Measurements from ENCODE around the gene HPS3. TPM values are rescaled to one million over a fixed set of nuclear protein-coding genes. Genes with fewer than 3 reads are reported as not detected.

The HPS3 gene
- total RNA-seq, result 10 to 100 TPM in 5 of 8 experiments, 1 to 10 TPM in 3; 9.3 to 17.6 (median 10.8) TPM

GRCh38 chr3:149129326-149130205 lies at the start of gene HPS3:
HPS3 (plus strand) TSS chr3:149129638; CDS start chr3:149129724, 86 bp downstream.
- H3K27ac ChIP-seq, result peak within 1 kb of the TSS; percentile 4 to 5
- 0 to 4% (median 0%) methylated on average over 3 to 14 of the region's 84 CpGs; no CpG with 5 or more reads in 3 of the 10 experiments for WGBS, 10 experiments

GRCh38 chr3:149080011-149080698 lies 49.3 kb upstream of the HPS3 start:
- Histone ChIP-seq H3K27ac (no peak overlapping the region), H3K4me3 (no peak overlapping the region), H3K4me1 (replicated peaks in 1 of 2) (peaks cover 8 to 9% of the 10 kb centered on the region in 2 donors)
- WGBS, 10 experiments, result 81 to 100% (median 87%) methylated on average over 1 to 3 of the region's 3 CpGs
- peak in 1 of 8 experiments; percentile 44 for ATAC-seq (replicated peaks in 6 of 8)
- in situ Hi-C loops (cut with MboI; ENCODE audit: low pct_unique_long_range_greater_than_20kb in 2 of 9, low sequenced_read_pairs in 9 of 9, unreplicated experiment in 9 of 9), result no loop called here

More at GRCh38 chr3:149129326-149130205, at the start of gene HPS3:
- Histone ChIP-seq H3K4me3 (peak within 1 kb of the TSS; percentile 54 to 86 (median 63)), H3K4me1 (replicated peaks in 1 of 2) (peaks cover 11 to 24% of the 10 kb centered on the region in 2 donors)
- in situ Hi-C loops (cut with MboI; ENCODE audit: low pct_unique_long_range_greater_than_20kb in 2 of 9, low sequenced_read_pairs in 9 of 9, unreplicated experiment in 9 of 9), result loop anchor here in 4 of 9 experiments (10.0 to 25.0 kb wide), 3 partner anchors 133 to 145 kb away; no protein-coding TSS in a partner anchor
- peak; percentile 90 to 96 (median 94) for ATAC-seq (replicated peaks in 6 of 8)

- H3K27ac ChIP-seq, result no peak overlapping the region
- peaks cover 9% of the 10 kb centered on the region in 2 donors for H3K4me1 ChIP-seq (replicated peaks in 1 of 2)
- no peak for ATAC-seq (replicated peaks in 6 of 8)
- H3K4me3 ChIP-seq, result no peak overlapping the region
- in situ Hi-C loops (cut with MboI; ENCODE audit: low pct_unique_long_range_greater_than_20kb in 2 of 9, low sequenced_read_pairs in 9 of 9, unreplicated experiment in 9 of 9), result no loop called here
- 71 to 100% (median 95%) methylated on average over 1 to 2 of the region's 2 CpGs for WGBS, 10 experiments
Measured at GRCh38 chr3:149080699-149081091, 48.7 kb upstream of the HPS3 start.

- 56 to 100% (median 75%) methylated on average over 1 of the region's 1 CpG; no CpG with 5 or more reads in 5 of the 10 experiments for WGBS, 10 experiments
- ATAC-seq (replicated peaks in 6 of 8), result no peak
- in situ Hi-C loops (cut with MboI; ENCODE audit: low pct_unique_long_range_greater_than_20kb in 2 of 9, low sequenced_read_pairs in 9 of 9, unreplicated experiment in 9 of 9), result no loop called here
Measured at GRCh38 chr3:149081772-149082171, 47.7 kb upstream of the HPS3 start.

GRCh38 chr3:149085828-149086231 lies 43.6 kb upstream of the HPS3 start:
- Histone ChIP-seq H3K4me3 (peak overlapping the region; percentile 63 to 86 (median 76)), H3K27ac (peak overlapping the region; percentile 81 to 89), H3K4me1 (replicated peaks in 1 of 2) (peaks cover 9 to 12% of the 10 kb centered on the region in 2 donors)
- ATAC-seq (replicated peaks in 6 of 8), result peak; percentile 24 to 42 (median 35)
- 0 to 10% (median 0%) methylated on average over 2 to 10 of the region's 21 CpGs; no CpG with 5 or more reads in 1 of the 10 experiments for WGBS, 10 experiments
- in situ Hi-C loops (cut with MboI; ENCODE audit: low pct_unique_long_range_greater_than_20kb in 2 of 9, low sequenced_read_pairs in 9 of 9, unreplicated experiment in 9 of 9), result no loop called here

More at GRCh38 chr3:149081772-149082171, 47.7 kb upstream of the HPS3 start:
- H3K27ac ChIP-seq, result no peak overlapping the region
- H3K4me3 ChIP-seq, result no peak overlapping the region
- peaks cover 9 to 11% of the 10 kb centered on the region in 2 donors for H3K4me1 ChIP-seq (replicated peaks in 1 of 2)

- Histone ChIP-seq H3K4me3 (peak within 1 kb of the TSS; percentile 63 to 86 (median 76)), H3K4me1 (replicated peaks in 1 of 2) (peaks cover 9 to 12% of the 10 kb centered on the region in 2 donors), H3K27ac (peak within 1 kb of the TSS; percentile 81 to 89)
- in situ Hi-C loops (cut with MboI; ENCODE audit: low pct_unique_long_range_greater_than_20kb in 2 of 9, low sequenced_read_pairs in 9 of 9, unreplicated experiment in 9 of 9), result no loop called here
- WGBS, 10 experiments, result 0 to 100% (median 51%) methylated on average over 1 to 19 of the region's 57 CpGs; no CpG with 5 or more reads in 2 of the 10 experiments
- ATAC-seq (replicated peaks in 6 of 8), result peak; percentile 99 to 100 (median 99)
Measured at GRCh38 chr3:149086232-149086988, 43.0 kb upstream of the HPS3 start, which contains the start of gene HLTF. HLTF (minus strand) TSS chr3:149086533; CDS start chr3:149086336, 197 bp downstream.

GRCh38 chr3:149087208-149087607 lies 42.2 kb upstream of the HPS3 start:
- no peak for ATAC-seq (replicated peaks in 6 of 8)
- Histone ChIP-seq H3K4me3 (no peak overlapping the region), H3K27ac (no peak overlapping the region), H3K4me1 (replicated peaks in 1 of 2) (peaks cover 9 to 12% of the 10 kb centered on the region in 2 donors)
- WGBS, 10 experiments, result 20 to 100% (median 94%) methylated on average over 1 to 14 of the region's 15 CpGs; no CpG with 5 or more reads in 2 of the 10 experiments
- in situ Hi-C loops (cut with MboI; ENCODE audit: low pct_unique_long_range_greater_than_20kb in 2 of 9, low sequenced_read_pairs in 9 of 9, unreplicated experiment in 9 of 9), result no loop called here

- Histone ChIP-seq H3K4me1 (replicated peaks in 1 of 2) (peaks cover 6% of the 10 kb centered on the region in 2 donors), H3K27ac (no peak overlapping the region), H3K4me3 (no peak overlapping the region)
- no peak for ATAC-seq (replicated peaks in 6 of 8)
- WGBS, 10 experiments, result 20 to 100% (median 80%) methylated on average over 1 to 2 of the region's 3 CpGs; no CpG with 5 or more reads in 2 of the 10 experiments
- in situ Hi-C loops (cut with MboI; ENCODE audit: low pct_unique_long_range_greater_than_20kb in 2 of 9, low sequenced_read_pairs in 9 of 9, unreplicated experiment in 9 of 9), result no loop called here
Measured at GRCh38 chr3:149089395-149089794, 40.0 kb upstream of the HPS3 start.

GRCh38 chr3:149090461-149090860 lies 39.0 kb upstream of the HPS3 start:
- Histone ChIP-seq H3K4me3 (no peak overlapping the region), H3K4me1 (replicated peaks in 1 of 2) (peaks cover 0 to 3% of the 10 kb centered on the region in 2 donors), H3K27ac (no peak overlapping the region)
- in situ Hi-C loops (cut with MboI; ENCODE audit: low pct_unique_long_range_greater_than_20kb in 2 of 9, low sequenced_read_pairs in 9 of 9, unreplicated experiment in 9 of 9), result no loop called here
- ATAC-seq (replicated peaks in 6 of 8), result no peak
- WGBS, 10 experiments, result 100% methylated on average over 1 of the region's 1 CpG; no CpG with 5 or more reads in 5 of the 10 experiments

- Histone ChIP-seq H3K27ac (no peak overlapping the region), H3K4me1 (replicated peaks in 1 of 2) (peaks cover 0 to 3% of the 10 kb centered on the region in 2 donors), H3K4me3 (no peak overlapping the region)
- in situ Hi-C loops (cut with MboI; ENCODE audit: low pct_unique_long_range_greater_than_20kb in 2 of 9, low sequenced_read_pairs in 9 of 9, unreplicated experiment in 9 of 9), result no loop called here
- 40 to 89% (median 83%) methylated on average over 1 to 3 of the region's 3 CpGs; no CpG with 5 or more reads in 3 of the 10 experiments for WGBS, 10 experiments
- no peak for ATAC-seq (replicated peaks in 6 of 8)
Measured at GRCh38 chr3:149090907-149091306, 38.5 kb upstream of the HPS3 start.

GRCh38 chr3:149091983-149092382 lies 37.5 kb upstream of the HPS3 start:
- in situ Hi-C loops (cut with MboI; ENCODE audit: low pct_unique_long_range_greater_than_20kb in 2 of 9, low sequenced_read_pairs in 9 of 9, unreplicated experiment in 9 of 9), result no loop called here
- Histone ChIP-seq H3K4me3 (no peak overlapping the region), H3K27ac (no peak overlapping the region), H3K4me1 (replicated peaks in 1 of 2) (no peaks in the 10 kb centered on the region)
- ATAC-seq (replicated peaks in 6 of 8), result no peak
- WGBS, 10 experiments, result 80 to 100% (median 93%) methylated on average over 1 to 4 of the region's 4 CpGs; no CpG with 5 or more reads in 3 of the 10 experiments

GRCh38 chr3:149095487-149095886 lies 34.0 kb upstream of the HPS3 start:
- no peaks in the 10 kb centered on the region for H3K4me1 ChIP-seq (replicated peaks in 1 of 2)
- WGBS, 10 experiments, result 80 to 100% (median 91%) methylated on average over 1 to 4 of the region's 4 CpGs
- H3K4me3 ChIP-seq, result no peak overlapping the region
- no peak for ATAC-seq (replicated peaks in 6 of 8)
- no peak overlapping the region for H3K27ac ChIP-seq
- in situ Hi-C loops (cut with MboI; ENCODE audit: low pct_unique_long_range_greater_than_20kb in 2 of 9, low sequenced_read_pairs in 9 of 9, unreplicated experiment in 9 of 9), result no loop called here
